ENCODE data around the gene TMEM214. TPM values are rescaled to one million over a fixed set of nuclear protein-coding genes. Genes with fewer than 3 reads are reported as not detected.

TMEM214 gene
- total RNA-seq, 3 donors from 2014 or later (not counting 1 experiment from before 2014, with no cell fraction given): 64.9 to 81.1 (median 79.2) TPM

DNA sequence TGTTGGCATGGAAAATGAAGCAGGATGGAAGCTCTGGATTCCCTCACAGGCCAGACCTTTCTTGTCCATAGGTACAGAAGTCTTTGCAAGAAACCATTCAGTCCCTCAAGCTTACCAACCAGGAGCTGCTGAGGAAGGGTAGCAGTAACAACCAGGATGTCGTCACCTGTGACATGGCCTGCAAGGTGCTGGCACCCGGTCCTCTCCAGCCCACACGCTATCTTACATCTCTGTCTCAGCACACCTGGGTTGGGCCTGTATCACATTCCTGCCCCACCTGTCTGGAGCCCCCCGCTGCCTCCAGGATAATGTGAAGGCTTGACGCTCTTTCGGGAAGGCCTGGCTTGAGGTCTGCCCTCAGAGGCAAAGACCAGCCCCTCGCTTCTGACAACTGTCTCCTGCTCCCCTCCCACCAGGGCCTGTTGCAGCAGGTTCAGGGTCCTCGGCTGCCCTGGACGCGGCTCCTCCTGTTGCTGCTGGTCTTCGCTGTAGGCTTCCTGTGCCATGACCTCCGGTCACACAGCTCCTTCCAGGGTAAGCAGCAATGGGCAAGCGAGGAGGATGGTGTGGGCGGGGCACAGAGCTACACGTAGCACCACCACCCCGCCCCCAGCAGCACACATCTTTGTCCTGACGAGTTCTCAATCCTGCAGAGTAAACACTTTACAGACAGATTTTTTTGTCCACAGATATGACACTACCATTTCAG lies 6.0 kb downstream of the TMEM214 start:
- ATAC-seq (no peak), DNase-seq (no peak)
- H3K4me1 Mint-ChIP-seq: peaks cover 5 to 38% of the 10 kb centered on the region in 2 donors
- H3K36me3 Mint-ChIP-seq: peaks cover 11% of the 10 kb centered on the region
- H3K27ac ChIP-seq (ENCODE audit: low read length): no peak overlapping the region
- TF ChIP-seq, protein P1, sequence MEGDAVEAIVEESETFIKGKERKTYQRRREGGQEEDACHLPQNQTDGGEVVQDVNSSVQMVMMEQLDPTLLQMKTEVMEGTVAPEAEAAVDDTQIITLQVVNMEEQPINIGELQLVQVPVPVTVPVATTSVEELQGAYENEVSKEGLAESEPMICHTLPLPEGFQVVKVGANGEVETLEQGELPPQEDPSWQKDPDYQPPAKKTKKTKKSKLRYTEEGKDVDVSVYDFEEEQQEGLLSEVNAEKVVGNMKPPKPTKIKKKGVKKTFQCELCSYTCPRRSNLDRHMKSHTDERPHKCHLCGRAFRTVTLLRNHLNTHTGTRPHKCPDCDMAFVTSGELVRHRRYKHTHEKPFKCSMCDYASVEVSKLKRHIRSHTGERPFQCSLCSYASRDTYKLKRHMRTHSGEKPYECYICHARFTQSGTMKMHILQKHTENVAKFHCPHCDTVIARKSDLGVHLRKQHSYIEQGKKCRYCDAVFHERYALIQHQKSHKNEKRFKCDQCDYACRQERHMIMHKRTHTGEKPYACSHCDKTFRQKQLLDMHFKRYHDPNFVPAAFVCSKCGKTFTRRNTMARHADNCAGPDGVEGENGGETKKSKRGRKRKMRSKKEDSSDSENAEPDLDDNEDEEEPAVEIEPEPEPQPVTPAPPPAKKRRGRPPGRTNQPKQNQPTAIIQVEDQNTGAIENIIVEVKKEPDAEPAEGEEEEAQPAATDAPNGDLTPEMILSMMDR (IDR thresholded peaks at IDR 0.05): no peak
- 96% methylated on average over 17 of the region's 17 CpGs for WGBS (ENCODE audit: insufficient coverage)
- no peak overlapping the region for H3K4me3 ChIP-seq (ENCODE audit: low read length)
- H3K9me3 Mint-ChIP-seq: no peaks in the 10 kb centered on the region
- intact Hi-C loops (cut with micrococcal nuclease): no loop called here
- no peak overlapping the region for H3K27ac Mint-ChIP-seq
- no peaks in the 10 kb centered on the region for H3K27me3 Mint-ChIP-seq (ENCODE audit: low read depth in 2 of 2)
- no peaks in the 10 kb centered on the region for H3K9me3 ChIP-seq (ENCODE audit: control insufficient read depth, insufficient read depth, low read length)
- H3K27me3 ChIP-seq (ENCODE audit: control insufficient read depth, insufficient read depth, low read length): no peaks in the 10 kb centered on the region
- peaks cover 66% of the 10 kb centered on the region for H3K36me3 ChIP-seq (ENCODE audit: control insufficient read depth, insufficient read depth, low read length)
- peaks cover 13% of the 10 kb centered on the region for H3K4me1 ChIP-seq (ENCODE audit: control insufficient read depth, insufficient read depth, low read length)
- no peak overlapping the region for H3K4me3 Mint-ChIP-seq

DNA sequence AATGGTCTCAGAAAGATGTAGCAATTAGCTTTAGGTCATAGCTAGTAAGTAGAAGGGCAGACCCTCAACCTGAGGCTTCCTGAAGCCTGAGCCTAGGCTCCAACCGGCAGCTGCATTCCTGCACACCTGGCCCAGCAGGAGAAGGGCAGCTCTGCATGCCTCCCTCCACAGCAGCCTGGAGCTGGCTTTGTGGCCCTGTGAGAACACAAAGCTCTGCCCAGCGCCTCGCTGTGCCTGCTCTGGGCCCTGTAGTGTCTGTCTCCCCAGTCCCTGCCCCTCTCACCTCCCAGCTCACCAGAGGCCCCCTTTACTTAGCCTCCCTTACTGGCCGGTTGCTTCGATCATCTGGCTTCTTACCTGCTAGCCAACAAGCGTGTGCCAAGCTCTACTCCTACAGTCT lies 6.7 kb downstream of the TMEM214 start:
- H3K4me1 ChIP-seq (ENCODE audit: control insufficient read depth, insufficient read depth, low read length): peaks cover 8% of the 10 kb centered on the region
- TF ChIP-seq, protein P1 (IDR thresholded peaks at IDR 0.05): no peak
- no peak overlapping the region for H3K4me3 Mint-ChIP-seq
- no peak overlapping the region for H3K27ac ChIP-seq (ENCODE audit: low read length)
- peaks cover 66% of the 10 kb centered on the region for H3K36me3 ChIP-seq (ENCODE audit: control insufficient read depth, insufficient read depth, low read length)
- H3K4me1 Mint-ChIP-seq: peaks cover 0 to 31% of the 10 kb centered on the region in 2 donors
- H3K9me3 Mint-ChIP-seq: no peaks in the 10 kb centered on the region
- intact Hi-C loops (cut with micrococcal nuclease): no loop called here
- 96% methylated on average over 5 of the region's 6 CpGs for WGBS (ENCODE audit: insufficient coverage)
- H3K36me3 Mint-ChIP-seq: peaks cover 11% of the 10 kb centered on the region
- no peak overlapping the region for H3K4me3 ChIP-seq (ENCODE audit: low read length)
- no peaks in the 10 kb centered on the region for H3K9me3 ChIP-seq (ENCODE audit: control insufficient read depth, insufficient read depth, low read length)
- ATAC-seq (no peak), DNase-seq (no peak)
- H3K27me3 Mint-ChIP-seq (ENCODE audit: low read depth in 2 of 2): no peaks in the 10 kb centered on the region
- H3K27me3 ChIP-seq (ENCODE audit: control insufficient read depth, insufficient read depth, low read length): no peaks in the 10 kb centered on the region
- no peak overlapping the region for H3K27ac Mint-ChIP-seq

DNA sequence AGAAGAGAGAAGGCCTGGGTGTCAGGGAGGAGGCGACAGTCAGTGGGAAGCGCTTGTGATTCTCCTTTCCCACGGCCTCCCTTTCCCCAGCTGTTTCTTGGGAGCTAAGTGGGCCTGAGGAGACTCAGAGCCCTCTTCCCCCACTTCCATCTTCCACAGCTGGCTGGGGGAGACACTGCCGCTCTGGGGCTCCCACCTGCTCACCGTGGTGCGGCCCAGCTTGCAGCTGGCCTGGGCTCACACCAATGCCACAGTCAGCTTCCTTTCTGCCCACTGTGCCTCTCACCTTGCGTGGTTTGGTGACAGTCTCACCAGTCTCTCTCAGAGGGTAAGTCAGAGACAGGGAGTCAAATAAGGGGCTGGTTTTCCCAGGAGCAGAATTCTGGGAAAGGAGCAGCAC lies 7.1 kb downstream of the TMEM214 start:
- H3K4me1 Mint-ChIP-seq: peaks cover 0 to 27% of the 10 kb centered on the region in 2 donors

More for the DNA sequence above, 7.1 kb downstream of the TMEM214 start:
- Histone ChIP-seq H3K27me3 (ENCODE audit: control insufficient read depth, insufficient read depth, low read length) (no peaks in the 10 kb centered on the region), H3K4me1 (ENCODE audit: control insufficient read depth, insufficient read depth, low read length) (peaks cover 8% of the 10 kb centered on the region), H3K36me3 (ENCODE audit: control insufficient read depth, insufficient read depth, low read length) (peaks cover 65% of the 10 kb centered on the region), H3K27ac (ENCODE audit: low read length) (no peak overlapping the region), H3K4me3 (ENCODE audit: low read length) (no peak overlapping the region), H3K9me3 (ENCODE audit: control insufficient read depth, insufficient read depth, low read length) (no peaks in the 10 kb centered on the region)
- H3K9me3 Mint-ChIP-seq: no peaks in the 10 kb centered on the region
- intact Hi-C loops (cut with micrococcal nuclease): no loop called here
- DNase-seq (no peak), ATAC-seq (no peak)
- H3K27ac Mint-ChIP-seq: no peak overlapping the region
- H3K4me3 Mint-ChIP-seq: no peak overlapping the region
- 87% methylated on average over 7 of the region's 7 CpGs for WGBS (ENCODE audit: insufficient coverage)
- H3K36me3 Mint-ChIP-seq: peaks cover 11% of the 10 kb centered on the region
- TF ChIP-seq, protein P1 (IDR thresholded peaks at IDR 0.05): no peak
- no peaks in the 10 kb centered on the region for H3K27me3 Mint-ChIP-seq (ENCODE audit: low read depth in 2 of 2)

All from natural killer cell (primary cell).